Measurements from ENCODE around the gene MAS1L. TPM values are rescaled to one million over a fixed set of nuclear protein-coding genes. Genes with fewer than 3 reads are reported as not detected.

Gene MAS1L, protein sequence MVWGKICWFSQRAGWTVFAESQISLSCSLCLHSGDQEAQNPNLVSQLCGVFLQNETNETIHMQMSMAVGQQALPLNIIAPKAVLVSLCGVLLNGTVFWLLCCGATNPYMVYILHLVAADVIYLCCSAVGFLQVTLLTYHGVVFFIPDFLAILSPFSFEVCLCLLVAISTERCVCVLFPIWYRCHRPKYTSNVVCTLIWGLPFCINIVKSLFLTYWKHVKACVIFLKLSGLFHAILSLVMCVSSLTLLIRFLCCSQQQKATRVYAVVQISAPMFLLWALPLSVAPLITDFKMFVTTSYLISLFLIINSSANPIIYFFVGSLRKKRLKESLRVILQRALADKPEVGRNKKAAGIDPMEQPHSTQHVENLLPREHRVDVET
- not detected in 2 replicates for polyA plus RNA-seq

GRCh38 chr6:29487660-29488059 lies at the start of gene MAS1L:
Gene MAS1L (minus strand): TSS chr6:29487956. CDS start chr6:29487902, 54 bp downstream.

DNA sequence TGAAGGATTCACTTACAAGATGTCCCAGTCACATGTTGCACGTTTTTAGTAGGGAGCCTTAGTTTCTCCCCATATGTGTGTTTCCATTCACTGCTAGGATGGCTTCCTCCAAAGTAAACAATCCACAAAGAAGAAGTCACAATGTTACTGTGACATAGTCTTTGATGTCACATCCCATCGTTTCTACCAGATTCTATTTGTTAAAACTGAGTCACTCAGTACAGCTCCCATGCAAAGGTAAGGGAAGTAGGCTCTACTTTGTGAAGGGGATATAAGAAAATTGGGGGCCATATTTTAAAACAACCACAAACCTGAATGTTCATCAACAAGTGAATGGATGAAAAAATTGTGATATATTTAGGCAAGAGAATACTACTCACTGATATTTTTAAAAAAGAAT lies 30.8 kb downstream of the MAS1L start, which contains the start of the genes OR11A1 and OR2H1:
Gene OR11A1, minus strand, starts transcription at position 101 of the 400 bp plus-strand sequence. CDS start 29,430 bp downstream, outside the sequence.
Gene OR2H1, plus strand, starts transcription at position 185 of the 400 bp plus-strand sequence. CDS start 4,615 bp downstream, outside the sequence.

GRCh38 chr6:29439006-29439405 lies 48.8 kb downstream of the MAS1L start, which contains the start of gene OR10C1:
Gene OR10C1 (plus strand): TSS chr6:29439306. CDS start chr6:29440016, 710 bp downstream.

Other genes starting within 250 kb of the MAS1L start
- not detected in 2 replicates for gene OR14J1, start 186.3 kb downstream of the MAS1L start, polyA plus RNA-seq
- gene OR5V1, start 119.1 kb downstream of the MAS1L start, polyA plus RNA-seq: not detected in 2 replicates
- not detected in 2 replicates for gene OR12D3, start 112.7 kb downstream of the MAS1L start, polyA plus RNA-seq
- gene OR12D2, start 92.3 kb downstream of the MAS1L start, polyA plus RNA-seq: not detected in 2 replicates
- not detected in 2 replicates for gene OR12D1, start 73.0 kb downstream of the MAS1L start, polyA plus RNA-seq
- not detected in 2 replicates for gene OR10C1, start 48.6 kb downstream of the MAS1L start, polyA plus RNA-seq
- not detected in 2 replicates for gene OR11A1, start 30.9 kb downstream of the MAS1L start, polyA plus RNA-seq
- 0.49 TPM in 1 of 2 replicates, not detected in the other for gene OR2H1, start 30.8 kb downstream of the MAS1L start, polyA plus RNA-seq
- gene UBD, start 71.8 kb upstream of the MAS1L start, polyA plus RNA-seq: not detected in 2 replicates
- gene OR2H2, start 97.2 kb upstream of the MAS1L start, polyA plus RNA-seq: 12.3 and 14.3 TPM in 2 replicates
- gene GABBR1, start 145.2 kb upstream of the MAS1L start, polyA plus RNA-seq: 332 and 389 TPM in 2 replicates
- gene MOG, start 169.1 kb upstream of the MAS1L start, polyA plus RNA-seq: 1.7 and 2.1 TPM in 2 replicates
- gene ZFP57, start 193.2 kb upstream of the MAS1L start, polyA plus RNA-seq: 0.20 TPM in 1 of 2 replicates, not detected in the other
- 1.2 and 2.2 TPM in 2 replicates for gene HLA-F, start 235.5 kb upstream of the MAS1L start, polyA plus RNA-seq